Immature natural killer cell (primary cell): ENCODE data around the gene KRT71. TPM values are rescaled to one million over a fixed set of nuclear protein-coding genes. Genes with fewer than 3 reads are reported as not detected.

Experiments
- DNase-seq, 3 donors: peaks; one replicate each; pipeline ENCODE4 v3.0.0; 2022; ENCODE audit warnings: mixed read lengths in 1 of 3
- H3K27ac Mint-ChIP-seq, 6 donors: one replicate each; pipeline ENCODE4 v1.8.0; 2020; ENCODE audit warnings: mixed read lengths in 6 of 6, mild to moderate bottlenecking in 5 of 6, inconsistent platforms in 4 of 6, moderate library complexity in 3 of 6
- H3K27me3 Mint-ChIP-seq, 3 donors: one replicate each; pipeline ENCODE4 v1.8.0; 2020 to 2021; ENCODE audit warnings: low read depth in 3 of 3, mild to moderate bottlenecking in 3 of 3, mixed read lengths in 3 of 3, moderate library complexity in 3 of 3, inconsistent platforms in 1 of 3
- H3K36me3 Mint-ChIP-seq, 3 donors: one replicate each; pipeline ENCODE4 v1.8.0; 2020; ENCODE audit warnings: mixed read lengths in 3 of 3, inconsistent platforms in 2 of 3, mild to moderate bottlenecking in 2 of 3
- H3K4me1 Mint-ChIP-seq, 2 donors: one replicate each; pipeline ENCODE4 v1.8.0; 2020; ENCODE audit warnings: inconsistent platforms in 2 of 2, mild to moderate bottlenecking in 2 of 2, mixed read lengths in 2 of 2, moderate library complexity in 1 of 2
- H3K4me3 Mint-ChIP-seq, 5 donors: one replicate each; pipeline ENCODE4 v1.8.0; 2020; ENCODE audit warnings: mild to moderate bottlenecking in 5 of 5, mixed read lengths in 5 of 5, inconsistent platforms in 3 of 5, moderate library complexity in 3 of 5
- H3K9me3 Mint-ChIP-seq, 6 donors: one replicate each; pipeline ENCODE4 v1.8.0; 2020; ENCODE audit warnings: mild to moderate bottlenecking in 6 of 6, mixed read lengths in 6 of 6, inconsistent platforms in 4 of 6, moderate library complexity in 3 of 6
- polyA plus RNA-seq, 3 donors: library from polyadenylated mRNA; unstranded; fragments of 300-500 nt; fragmentation: Illumina TruSeq; gene quantifications; one replicate each; pipeline ENCODE4 v1.2.3, GENCODE V29; 2021

The KRT71 gene
- polyA plus RNA-seq, 3 donors from 2014 or later: not detected

- DNase-seq: no peak
- H3K27me3 Mint-ChIP-seq: peaks cover 0 to 2% (median 0%) of the 10 kb centered on the region in 3 donors
- H3K9me3 Mint-ChIP-seq: no peaks in the 10 kb centered on the region
- H3K4me3 Mint-ChIP-seq: no peak overlapping the region
- H3K36me3 Mint-ChIP-seq: no peaks in the 10 kb centered on the region
- peaks cover 13 to 14% of the 10 kb centered on the region in 2 donors for H3K4me1 Mint-ChIP-seq
- no peak overlapping the region for H3K27ac Mint-ChIP-seq
Measured at GRCh38 chr12:52521175-52521567, 31.8 kb downstream of the KRT71 start.

GRCh38 chr12:52519826-52520662, 32.9 kb downstream of the KRT71 start, which contains the start of gene KRT5:
KRT5 (minus strand) TSS chr12:52520394; CDS start chr12:52520296, 98 bp downstream.
- Mint-ChIP-seq H3K27ac (peak within 1 kb of the TSS in 1 of 6 donors; percentile 30), H3K27me3 (peaks cover 0 to 3% (median 2%) of the 10 kb centered on the region in 3 donors), H3K4me1 (peaks cover 4% of the 10 kb centered on the region in 2 donors), H3K4me3 (no peak within 1 kb of the TSS), H3K9me3 (no peaks in the 10 kb centered on the region), H3K36me3 (no peaks in the 10 kb centered on the region)
- DNase-seq: no peak

GRCh38 chr12:52519387-52519703, 33.6 kb downstream of the KRT71 start:
- no peak for DNase-seq
- no peaks in the 10 kb centered on the region for H3K36me3 Mint-ChIP-seq
- no peaks in the 10 kb centered on the region for H3K9me3 Mint-ChIP-seq
- peak overlapping the region in 1 of 6 donors; percentile 30 for H3K27ac Mint-ChIP-seq
- no peak overlapping the region for H3K4me3 Mint-ChIP-seq
- H3K27me3 Mint-ChIP-seq: peaks cover 0 to 3% (median 2%) of the 10 kb centered on the region in 3 donors
- no peaks in the 10 kb centered on the region for H3K4me1 Mint-ChIP-seq

GRCh38 chr12:52518574-52519386, 34.2 kb downstream of the KRT71 start:
- Mint-ChIP-seq H3K9me3 (no peaks in the 10 kb centered on the region), H3K27ac (no peak overlapping the region), H3K36me3 (no peaks in the 10 kb centered on the region), H3K4me3 (no peak overlapping the region), H3K27me3 (peaks cover 0 to 3% (median 2%) of the 10 kb centered on the region in 3 donors), H3K4me1 (no peaks in the 10 kb centered on the region)
- DNase-seq: no peak

- DNase-seq: no peak
- no peaks in the 10 kb centered on the region for H3K4me1 Mint-ChIP-seq
- no peak overlapping the region for H3K27ac Mint-ChIP-seq
- H3K27me3 Mint-ChIP-seq: peaks cover 0 to 3% (median 2%) of the 10 kb centered on the region in 3 donors
- H3K4me3 Mint-ChIP-seq: no peak overlapping the region
- no peaks in the 10 kb centered on the region for H3K36me3 Mint-ChIP-seq
- H3K9me3 Mint-ChIP-seq: no peaks in the 10 kb centered on the region
Measured at GRCh38 chr12:52517888-52518287, 35.1 kb downstream of the KRT71 start.

GRCh38 chr12:52517005-52517835, 35.7 kb downstream of the KRT71 start:
- H3K4me1 Mint-ChIP-seq: no peaks in the 10 kb centered on the region
- no peaks in the 10 kb centered on the region for H3K36me3 Mint-ChIP-seq
- H3K27me3 Mint-ChIP-seq: peaks cover 0 to 3% (median 2%) of the 10 kb centered on the region in 3 donors
- H3K9me3 Mint-ChIP-seq: no peaks in the 10 kb centered on the region
- no peak for DNase-seq
- no peak overlapping the region for H3K27ac Mint-ChIP-seq
- no peak overlapping the region for H3K4me3 Mint-ChIP-seq

GRCh38 chr12:52515927-52516831, 36.8 kb downstream of the KRT71 start:
- Mint-ChIP-seq H3K4me1 (no peaks in the 10 kb centered on the region), H3K4me3 (no peak overlapping the region), H3K27ac (peak overlapping the region in 1 of 6 donors; percentile 71), H3K27me3 (peaks cover 3% of the 10 kb centered on the region in 3 donors), H3K9me3 (peaks cover 0 to 8% (median 2%) of the 10 kb centered on the region in 6 donors), H3K36me3 (peaks cover 0 to 7% (median 6%) of the 10 kb centered on the region in 3 donors)
- DNase-seq: no peak

GRCh38 chr12:52515319-52515646, 37.7 kb downstream of the KRT71 start:
- H3K4me1 Mint-ChIP-seq: no peaks in the 10 kb centered on the region
- peaks cover 0 to 10% (median 5%) of the 10 kb centered on the region in 6 donors for H3K9me3 Mint-ChIP-seq
- peaks cover 3 to 4% (median 3%) of the 10 kb centered on the region in 3 donors for H3K27me3 Mint-ChIP-seq
- H3K4me3 Mint-ChIP-seq: no peak overlapping the region
- H3K27ac Mint-ChIP-seq: no peak overlapping the region
- no peak for DNase-seq
- peaks cover 0 to 9% (median 8%) of the 10 kb centered on the region in 3 donors for H3K36me3 Mint-ChIP-seq

GRCh38 chr12:52514471-52515318, 38.2 kb downstream of the KRT71 start:
- no peak for DNase-seq
- Mint-ChIP-seq H3K4me1 (no peaks in the 10 kb centered on the region), H3K4me3 (no peak overlapping the region), H3K36me3 (peaks cover 0 to 9% (median 8%) of the 10 kb centered on the region in 3 donors), H3K9me3 (peaks cover 0 to 10% (median 5%) of the 10 kb centered on the region in 6 donors), H3K27ac (no peak overlapping the region), H3K27me3 (peaks cover 3 to 6% (median 3%) of the 10 kb centered on the region in 3 donors)

GRCh38 chr12:52513736-52514135, 39.2 kb downstream of the KRT71 start:
- DNase-seq: no peak
- no peak overlapping the region for H3K27ac Mint-ChIP-seq
- no peak overlapping the region for H3K4me3 Mint-ChIP-seq
- peaks cover 3 to 6% (median 3%) of the 10 kb centered on the region in 3 donors for H3K27me3 Mint-ChIP-seq
- H3K9me3 Mint-ChIP-seq: peaks cover 0 to 10% (median 5%) of the 10 kb centered on the region in 6 donors
- H3K4me1 Mint-ChIP-seq: no peaks in the 10 kb centered on the region
- H3K36me3 Mint-ChIP-seq: peaks cover 0 to 9% (median 8%) of the 10 kb centered on the region in 3 donors

- Mint-ChIP-seq H3K27me3 (peaks cover 0 to 11% (median 1%) of the 10 kb centered on the region in 3 donors), H3K4me1 (peaks cover 15 to 23% of the 10 kb centered on the region in 2 donors), H3K9me3 (peaks cover 0 to 10% (median 5%) of the 10 kb centered on the region in 6 donors), H3K36me3 (peaks cover 0 to 9% (median 8%) of the 10 kb centered on the region in 3 donors), H3K4me3 (no peak overlapping the region), H3K27ac (peak overlapping the region in 2 of 6 donors; percentile 77 to 80)
- no peak for DNase-seq
Measured at GRCh38 chr12:52508211-52508610, 44.7 kb downstream of the KRT71 start.
